K562 treated with DMSO at 1 percent for 4 hours (cell line): Measurements from ENCODE around the gene DGKD. TPM values are rescaled to one million over a fixed set of nuclear protein-coding genes. Genes with fewer than 3 reads are reported as not detected.

ENCODE experiments used
- total RNA-seq: library from RNA; unstranded; fragments of 300-600 nt; gene quantifications from 2 replicates; pipeline ENCODE4 v1.2.3, GENCODE V29; 2022; ENCODE audit not compliant: insufficient read depth

The DGKD gene, protein sequence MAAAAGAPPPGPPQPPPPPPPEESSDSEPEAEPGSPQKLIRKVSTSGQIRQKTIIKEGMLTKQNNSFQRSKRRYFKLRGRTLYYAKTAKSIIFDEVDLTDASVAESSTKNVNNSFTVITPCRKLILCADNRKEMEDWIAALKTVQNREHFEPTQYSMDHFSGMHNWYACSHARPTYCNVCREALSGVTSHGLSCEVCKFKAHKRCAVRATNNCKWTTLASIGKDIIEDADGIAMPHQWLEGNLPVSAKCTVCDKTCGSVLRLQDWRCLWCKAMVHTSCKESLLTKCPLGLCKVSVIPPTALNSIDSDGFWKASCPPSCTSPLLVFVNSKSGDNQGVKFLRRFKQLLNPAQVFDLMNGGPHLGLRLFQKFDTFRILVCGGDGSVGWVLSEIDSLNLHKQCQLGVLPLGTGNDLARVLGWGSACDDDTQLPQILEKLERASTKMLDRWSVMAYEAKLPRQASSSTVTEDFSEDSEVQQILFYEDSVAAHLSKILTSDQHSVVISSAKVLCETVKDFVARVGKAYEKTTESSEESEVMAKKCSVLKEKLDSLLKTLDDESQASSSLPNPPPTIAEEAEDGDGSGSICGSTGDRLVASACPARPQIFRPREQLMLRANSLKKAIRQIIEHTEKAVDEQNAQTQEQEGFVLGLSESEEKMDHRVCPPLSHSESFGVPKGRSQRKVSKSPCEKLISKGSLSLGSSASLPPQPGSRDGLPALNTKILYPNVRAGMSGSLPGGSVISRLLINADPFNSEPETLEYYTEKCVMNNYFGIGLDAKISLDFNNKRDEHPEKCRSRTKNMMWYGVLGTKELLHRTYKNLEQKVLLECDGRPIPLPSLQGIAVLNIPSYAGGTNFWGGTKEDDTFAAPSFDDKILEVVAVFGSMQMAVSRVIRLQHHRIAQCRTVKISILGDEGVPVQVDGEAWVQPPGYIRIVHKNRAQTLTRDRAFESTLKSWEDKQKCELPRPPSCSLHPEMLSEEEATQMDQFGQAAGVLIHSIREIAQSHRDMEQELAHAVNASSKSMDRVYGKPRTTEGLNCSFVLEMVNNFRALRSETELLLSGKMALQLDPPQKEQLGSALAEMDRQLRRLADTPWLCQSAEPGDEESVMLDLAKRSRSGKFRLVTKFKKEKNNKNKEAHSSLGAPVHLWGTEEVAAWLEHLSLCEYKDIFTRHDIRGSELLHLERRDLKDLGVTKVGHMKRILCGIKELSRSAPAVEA
- 8.2 and 13.1 TPM in 2 replicates for total RNA-seq

DNA sequence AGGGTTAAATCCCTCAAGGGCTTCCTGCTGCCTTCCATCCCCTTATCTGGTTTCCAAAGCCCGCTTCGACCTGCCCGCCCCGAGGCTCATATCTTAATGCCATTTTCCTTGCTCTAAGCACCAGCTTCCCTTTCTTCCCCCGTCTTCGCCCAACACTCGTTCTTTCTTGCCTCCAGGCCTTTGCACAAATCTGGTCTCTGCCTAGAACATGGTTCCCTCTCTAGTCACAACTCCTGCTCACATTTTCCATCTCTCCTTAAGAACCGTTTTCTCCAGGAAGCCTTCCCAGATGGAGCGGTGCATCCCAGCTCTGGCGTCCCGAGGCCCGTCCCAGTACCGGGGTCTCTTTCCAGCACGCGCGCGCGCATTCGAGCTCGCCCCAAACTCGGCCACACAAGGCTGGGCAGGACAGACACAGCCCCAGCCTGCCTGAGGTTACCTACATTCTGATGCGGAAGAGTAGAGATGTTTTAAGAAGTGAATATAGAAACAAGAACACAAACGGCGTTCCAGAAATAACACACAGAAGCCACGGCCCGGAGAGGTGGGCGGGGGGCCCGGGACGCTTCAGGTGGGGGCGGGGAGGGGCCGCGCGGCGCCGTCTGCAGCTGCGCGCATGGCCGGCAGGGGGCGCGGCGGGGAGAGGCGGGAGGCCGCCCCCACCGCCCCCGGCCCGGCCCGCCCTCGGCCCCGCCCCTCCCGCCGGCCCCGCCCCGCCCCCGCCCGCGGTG is at the start of gene DGKD:
DGKD (plus strand) TSS at position 726 of the 731 bp plus-strand sequence. CDS start 25 bp downstream, outside the sequence.

DNA sequence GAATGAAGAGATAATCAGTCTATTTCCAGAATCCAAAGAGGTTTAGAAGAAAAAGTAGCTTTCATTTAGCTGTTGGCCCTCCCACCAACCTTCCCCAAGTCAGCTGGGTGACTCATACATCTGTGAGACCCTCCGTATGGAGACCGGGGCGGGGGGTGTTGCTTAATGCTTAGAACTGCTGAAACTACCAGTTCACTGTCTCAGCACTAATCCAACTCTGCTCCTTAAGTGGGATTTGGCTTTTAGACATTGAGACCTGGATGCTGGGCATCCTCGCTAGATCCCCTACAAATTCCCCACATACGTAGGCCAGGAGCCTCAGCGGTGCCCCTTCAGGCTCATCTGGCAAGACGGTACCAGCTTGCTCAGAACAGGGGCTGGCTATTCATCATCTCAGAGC is 46.7 kb upstream of the DGKD start, which contains the start of gene SAG:
SAG (plus strand) TSS at position 252 of the 400 bp plus-strand sequence. CDS start 1,374 bp downstream, outside the sequence.

Other genes with a start within 250 kb of the DGKD start
- 8.8 and 16.7 TPM in 2 replicates for gene ATG16L1, start 102.8 kb upstream of the DGKD start, total RNA-seq
- 0.11 TPM in 1 of 2 replicates, not detected in the other for gene SAG, start 46.7 kb upstream of the DGKD start, total RNA-seq
- gene USP40, start 212.3 kb downstream of the DGKD start, total RNA-seq: 10.1 and 10.3 TPM in 2 replicates